ENCODE results near the gene DSG3. TPM values are rescaled to one million over a fixed set of nuclear protein-coding genes. Genes with fewer than 3 reads are reported as not detected.

Gene DSG3
- total RNA-seq, 2 donors from 2014 or later: not detected

DNA sequence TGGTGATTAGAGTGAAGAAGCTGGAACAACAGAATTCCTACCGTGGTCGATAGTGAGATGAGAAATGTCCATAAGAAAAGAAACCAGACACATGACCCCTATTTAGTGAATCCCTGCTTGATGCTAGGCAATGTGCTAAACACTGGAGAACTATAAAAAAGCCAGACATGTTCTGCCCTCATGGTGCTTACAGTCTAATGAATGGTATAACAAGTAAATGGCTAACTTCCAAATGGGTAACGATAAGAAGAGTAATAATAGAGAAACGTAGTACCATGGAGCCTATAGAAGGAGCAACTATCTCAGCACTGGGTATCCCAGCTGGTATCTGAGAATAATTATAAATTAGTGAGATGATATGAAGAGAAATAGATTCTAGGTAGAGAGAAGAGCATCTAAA is 55.5 kb downstream of the DSG3 start:
- Histone ChIP-seq H3K4me1 (ENCODE audit: control insufficient read depth, insufficient read depth, low read length) (peaks cover 5% of the 10 kb centered on the region), H3K9me3 (ENCODE audit: control insufficient read depth, low read length) (no peaks in the 10 kb centered on the region), H3K27ac (ENCODE audit: low read depth, low read length) (no peak overlapping the region), H3K36me3 (ENCODE audit: control insufficient read depth, insufficient read depth, low read length) (no peaks in the 10 kb centered on the region), H3K9ac (ENCODE audit: extremely low read depth, low read length, poor library complexity, severe bottlenecking) (no peak overlapping the region), H3K4me3 (ENCODE audit: low read length) (no peak overlapping the region), H3K27me3 (ENCODE audit: control insufficient read depth, insufficient read depth, low read length, poor library complexity, severe bottlenecking) (no peaks in the 10 kb centered on the region)
- WGBS, 2 experiments (ENCODE audit: insufficient coverage in 1 of 2, insufficient read length in 1 of 2): 92 to 96% methylated on average over 3 to 4 of the region's 4 CpGs
- Mint-ChIP-seq H3K27ac (no peak overlapping the region), H3K36me3 (ENCODE audit: low read depth) (peaks cover 16% of the 10 kb centered on the region), H3K4me3 (no peak overlapping the region), H3K9me3 (peaks cover 7% of the 10 kb centered on the region), H3K27me3 (ENCODE audit: insufficient read depth) (no peaks in the 10 kb centered on the region), H3K4me1 (peaks cover 19% of the 10 kb centered on the region)
- TF ChIP-seq, protein P1, sequence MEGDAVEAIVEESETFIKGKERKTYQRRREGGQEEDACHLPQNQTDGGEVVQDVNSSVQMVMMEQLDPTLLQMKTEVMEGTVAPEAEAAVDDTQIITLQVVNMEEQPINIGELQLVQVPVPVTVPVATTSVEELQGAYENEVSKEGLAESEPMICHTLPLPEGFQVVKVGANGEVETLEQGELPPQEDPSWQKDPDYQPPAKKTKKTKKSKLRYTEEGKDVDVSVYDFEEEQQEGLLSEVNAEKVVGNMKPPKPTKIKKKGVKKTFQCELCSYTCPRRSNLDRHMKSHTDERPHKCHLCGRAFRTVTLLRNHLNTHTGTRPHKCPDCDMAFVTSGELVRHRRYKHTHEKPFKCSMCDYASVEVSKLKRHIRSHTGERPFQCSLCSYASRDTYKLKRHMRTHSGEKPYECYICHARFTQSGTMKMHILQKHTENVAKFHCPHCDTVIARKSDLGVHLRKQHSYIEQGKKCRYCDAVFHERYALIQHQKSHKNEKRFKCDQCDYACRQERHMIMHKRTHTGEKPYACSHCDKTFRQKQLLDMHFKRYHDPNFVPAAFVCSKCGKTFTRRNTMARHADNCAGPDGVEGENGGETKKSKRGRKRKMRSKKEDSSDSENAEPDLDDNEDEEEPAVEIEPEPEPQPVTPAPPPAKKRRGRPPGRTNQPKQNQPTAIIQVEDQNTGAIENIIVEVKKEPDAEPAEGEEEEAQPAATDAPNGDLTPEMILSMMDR (conservative IDR thresholded peaks at IDR 0.05): no peak
- no peak for DNase-seq

DNA sequence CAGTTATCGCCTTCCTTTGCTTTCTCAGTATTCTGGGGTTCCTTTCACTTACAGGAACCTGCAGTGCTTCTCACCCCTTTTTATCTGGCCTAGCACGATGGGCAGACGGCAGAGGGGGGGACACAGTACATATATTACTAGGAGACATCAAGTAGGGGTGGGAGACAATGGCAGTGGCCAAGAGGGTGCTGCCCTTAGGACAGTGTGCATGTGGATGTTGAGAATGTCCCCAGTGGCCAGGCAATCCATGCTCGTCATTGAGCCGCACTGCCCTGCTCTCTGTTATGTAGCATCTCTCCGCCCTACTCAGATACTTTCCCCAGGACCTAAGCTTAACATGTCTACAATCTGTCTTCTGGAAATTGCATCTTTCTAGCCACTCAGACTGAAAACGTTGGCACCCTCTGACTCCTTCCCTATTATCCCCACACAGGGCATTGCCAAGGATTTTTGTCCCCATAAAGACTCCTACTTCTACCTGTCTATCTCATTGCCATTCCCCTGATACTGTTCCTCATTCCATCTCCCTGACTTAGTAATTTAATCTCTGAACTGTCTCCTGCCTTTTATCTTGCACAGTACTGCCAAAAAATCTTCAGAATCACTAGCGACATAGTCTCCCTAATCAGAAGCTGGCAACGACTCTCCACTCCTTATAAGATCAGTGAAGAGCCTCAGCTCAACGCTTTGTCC is 57.1 kb downstream of the DSG3 start:
- Histone ChIP-seq H3K4me1 (ENCODE audit: control insufficient read depth, insufficient read depth, low read length) (peaks cover 5% of the 10 kb centered on the region), H3K27ac (ENCODE audit: low read depth, low read length) (no peak overlapping the region), H3K36me3 (ENCODE audit: control insufficient read depth, insufficient read depth, low read length) (no peaks in the 10 kb centered on the region), H3K9me3 (ENCODE audit: control insufficient read depth, low read length) (no peaks in the 10 kb centered on the region), H3K4me3 (ENCODE audit: low read length) (no peak overlapping the region), H3K9ac (ENCODE audit: extremely low read depth, low read length, poor library complexity, severe bottlenecking) (no peak overlapping the region), H3K27me3 (ENCODE audit: control insufficient read depth, insufficient read depth, low read length, poor library complexity, severe bottlenecking) (no peaks in the 10 kb centered on the region)
- H3K27me3 Mint-ChIP-seq (ENCODE audit: insufficient read depth): no peaks in the 10 kb centered on the region
- peaks cover 7% of the 10 kb centered on the region for H3K9me3 Mint-ChIP-seq
- 92% methylated on average over 8 to 10 of the region's 10 CpGs for WGBS, 2 experiments (ENCODE audit: insufficient coverage in 1 of 2, insufficient read length in 1 of 2)
- DNase-seq: no peak
- H3K27ac Mint-ChIP-seq: no peak overlapping the region
- TF ChIP-seq, protein P1 (conservative IDR thresholded peaks at IDR 0.05): no peak
- no peak overlapping the region for H3K4me3 Mint-ChIP-seq
- peaks cover 16% of the 10 kb centered on the region for H3K36me3 Mint-ChIP-seq (ENCODE audit: low read depth)
- peaks cover 13% of the 10 kb centered on the region for H3K4me1 Mint-ChIP-seq

DNA sequence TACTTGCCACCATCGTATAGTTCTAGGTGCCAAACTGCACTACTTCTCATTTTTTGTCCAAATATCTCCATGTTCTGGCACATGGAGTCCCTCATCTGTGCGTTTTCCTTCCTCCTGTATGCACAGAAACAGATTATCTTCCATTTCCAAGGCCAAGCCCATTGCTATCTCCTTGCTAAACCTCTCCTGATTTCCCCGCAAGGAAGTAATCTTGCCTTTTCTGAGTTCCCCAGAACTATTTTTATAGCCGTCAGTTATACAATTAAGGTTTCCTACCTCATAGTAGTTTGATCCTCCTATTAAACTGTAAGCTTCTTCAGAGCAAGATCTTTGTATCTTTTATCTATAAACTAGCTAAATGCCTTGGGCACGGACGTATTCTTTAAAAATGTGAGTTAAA is 57.6 kb downstream of the DSG3 start:
- 90 to 94% methylated on average over 2 to 6 of the region's 6 CpGs for WGBS, 2 experiments (ENCODE audit: insufficient coverage in 1 of 2, insufficient read length in 1 of 2)
- H3K9ac ChIP-seq (ENCODE audit: extremely low read depth, low read length, poor library complexity, severe bottlenecking): no peak overlapping the region
- Mint-ChIP-seq H3K27ac (no peak overlapping the region), H3K36me3 (ENCODE audit: low read depth) (peaks cover 16% of the 10 kb centered on the region), H3K4me3 (no peak overlapping the region), H3K27me3 (ENCODE audit: insufficient read depth) (no peaks in the 10 kb centered on the region), H3K4me1 (peaks cover 11% of the 10 kb centered on the region), H3K9me3 (peaks cover 7% of the 10 kb centered on the region)
- peaks cover 3% of the 10 kb centered on the region for H3K4me1 ChIP-seq (ENCODE audit: control insufficient read depth, insufficient read depth, low read length)
- no peaks in the 10 kb centered on the region for H3K36me3 ChIP-seq (ENCODE audit: control insufficient read depth, insufficient read depth, low read length)
- H3K27ac ChIP-seq (ENCODE audit: low read depth, low read length): no peak overlapping the region
- TF ChIP-seq, protein P1 (conservative IDR thresholded peaks at IDR 0.05): no peak
- no peak for DNase-seq
- H3K9me3 ChIP-seq (ENCODE audit: control insufficient read depth, low read length): no peaks in the 10 kb centered on the region
- no peaks in the 10 kb centered on the region for H3K27me3 ChIP-seq (ENCODE audit: control insufficient read depth, insufficient read depth, low read length, poor library complexity, severe bottlenecking)
- H3K4me3 ChIP-seq (ENCODE audit: low read length): no peak overlapping the region

All from endodermal cell (in vitro differentiated cells).